GM19023 (cell line): Measurements from ENCODE around the gene NXNL1.
"Not testable (repeated sequence)": the region's sequence is repeated elsewhere in the genome, so short reads cannot be mapped to it uniquely, and the experiment has no call there.

Source experiments
- ATAC-seq: cut with Tn5 transposase; IDR thresholded peaks from one replicate; pipeline ENCODE4 v1.9.1; 2021; ENCODE audit warnings: mild to moderate bottlenecking, moderate library complexity; ENCODE audit not compliant: unreplicated experiment

The NXNL1 gene, protein sequence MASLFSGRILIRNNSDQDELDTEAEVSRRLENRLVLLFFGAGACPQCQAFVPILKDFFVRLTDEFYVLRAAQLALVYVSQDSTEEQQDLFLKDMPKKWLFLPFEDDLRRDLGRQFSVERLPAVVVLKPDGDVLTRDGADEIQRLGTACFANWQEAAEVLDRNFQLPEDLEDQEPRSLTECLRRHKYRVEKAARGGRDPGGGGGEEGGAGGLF

DNA sequence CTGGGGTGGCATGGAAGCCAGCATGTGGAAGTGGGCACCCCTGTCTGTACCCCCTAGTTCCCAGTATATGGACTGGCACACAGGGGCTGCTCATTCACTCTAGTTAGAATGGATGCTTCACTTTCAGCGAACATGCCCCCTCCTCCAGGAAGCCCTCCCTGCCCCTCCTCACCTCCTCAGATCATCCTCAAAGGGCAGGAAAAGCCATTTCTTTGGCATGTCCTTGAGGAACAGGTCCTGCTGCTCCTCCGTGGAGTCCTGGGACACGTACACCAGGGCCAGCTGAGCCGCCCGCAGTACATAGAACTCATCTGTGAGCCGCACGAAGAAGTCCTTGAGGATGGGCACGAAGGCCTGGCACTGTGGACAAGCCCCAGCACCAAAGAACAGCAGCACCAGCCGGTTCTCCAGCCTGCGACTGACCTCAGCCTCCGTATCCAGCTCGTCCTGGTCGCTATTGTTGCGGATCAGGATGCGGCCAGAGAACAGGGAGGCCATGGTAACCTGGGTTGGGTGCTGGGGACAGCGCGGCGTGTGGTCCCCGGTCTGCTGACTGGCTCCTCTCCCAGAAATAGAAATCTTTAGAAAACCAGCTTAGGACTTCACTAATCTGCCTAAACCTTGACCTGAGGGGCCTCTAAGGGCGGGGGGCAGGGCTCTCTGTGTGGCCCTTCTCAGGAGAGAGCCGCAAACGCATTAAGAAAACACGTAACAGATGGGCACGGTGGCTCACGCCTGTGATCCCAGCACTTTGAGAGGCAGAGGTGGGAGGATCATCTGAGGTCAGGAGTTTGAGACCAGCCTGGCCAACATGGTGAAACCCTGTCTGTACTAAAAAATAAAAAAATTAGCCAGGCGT, at the start of gene NXNL1:
NXNL1 (minus strand) TSS at position 555 of the 859 bp plus-strand sequence; CDS start at position 498, 57 bp downstream.
- no peak for ATAC-seq

DNA sequence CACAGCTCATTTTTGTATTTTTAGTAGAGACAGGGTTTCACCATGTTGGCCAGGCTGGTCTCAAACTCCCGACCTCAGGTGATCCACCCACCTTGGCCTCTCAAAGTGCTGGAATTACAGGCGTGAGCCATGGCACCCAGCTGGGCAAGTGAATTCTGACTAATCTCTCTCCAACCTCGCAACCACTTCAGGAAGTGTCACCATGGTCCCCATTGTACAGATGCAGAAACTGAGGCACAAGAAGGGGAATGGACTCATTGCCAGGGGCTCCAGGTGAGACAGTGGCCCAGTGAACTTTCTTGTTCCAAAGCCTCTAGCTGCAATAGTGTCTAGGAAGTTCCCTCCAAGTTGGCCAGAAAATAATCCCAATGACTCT, 47.8 kb upstream of the NXNL1 start:
- not testable (repeated sequence) for ATAC-seq

DNA sequence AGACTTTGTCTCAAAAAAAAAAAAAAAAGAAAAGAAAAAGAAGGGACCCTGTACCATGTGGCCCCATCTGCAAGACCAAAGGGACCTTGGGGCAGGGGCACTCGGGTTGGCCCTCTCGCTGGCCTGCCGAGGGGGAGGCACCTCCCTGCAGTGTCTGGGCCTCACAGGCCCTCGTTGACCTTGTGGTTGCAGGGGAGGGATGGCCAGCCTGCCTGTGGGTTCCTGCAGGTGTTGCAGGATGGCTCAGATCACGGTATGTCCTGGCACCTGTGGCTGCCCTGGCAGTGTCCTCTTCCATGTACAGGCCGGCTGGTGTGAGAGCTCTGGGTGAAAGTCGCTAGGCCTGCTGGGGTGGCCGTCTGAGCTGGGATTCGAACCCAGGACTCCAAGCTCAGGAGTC, 46.0 kb upstream of the NXNL1 start:
- no peak for ATAC-seq

DNA sequence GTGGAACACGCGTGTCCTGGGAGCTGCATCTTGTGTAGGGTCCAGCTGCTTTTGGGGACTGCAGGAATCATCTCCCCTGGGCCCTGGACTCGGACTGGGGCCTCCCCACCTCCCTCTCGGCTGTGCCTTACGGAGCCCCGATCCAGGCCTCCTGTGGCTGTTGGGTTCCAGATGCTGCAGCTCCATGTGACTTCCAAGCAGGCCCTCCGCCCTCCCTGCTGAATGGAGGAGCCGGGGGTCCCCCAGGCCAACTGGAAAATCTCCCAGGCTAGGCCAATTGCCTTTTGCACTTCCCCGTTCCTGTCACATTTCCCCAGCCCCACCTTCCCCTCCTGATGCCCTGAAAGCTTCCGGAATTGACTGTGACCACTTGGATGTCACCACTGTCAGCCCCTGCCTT, 44.5 kb upstream of the NXNL1 start:
- ATAC-seq = no peak

DNA sequence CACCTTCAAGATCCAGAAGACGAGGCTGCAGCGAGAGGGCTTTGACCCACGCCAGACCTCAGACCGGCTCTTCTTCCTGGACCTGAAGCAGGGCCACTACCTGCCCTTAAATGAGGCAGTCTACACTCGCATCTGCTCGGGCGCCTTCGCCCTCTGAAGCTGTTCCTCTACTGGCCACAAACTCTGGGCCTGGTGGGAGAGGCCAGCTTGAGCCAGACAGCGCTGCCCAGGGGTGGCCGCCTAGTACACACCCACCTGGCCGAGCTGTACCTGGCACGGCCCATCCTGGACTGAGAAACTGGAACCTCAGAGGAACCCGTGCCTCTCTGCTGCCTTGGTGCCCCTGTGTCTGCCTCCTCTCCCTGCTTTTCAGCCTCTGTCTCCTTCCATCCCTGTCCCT, 43.7 kb upstream of the NXNL1 start:
- no peak for ATAC-seq

DNA sequence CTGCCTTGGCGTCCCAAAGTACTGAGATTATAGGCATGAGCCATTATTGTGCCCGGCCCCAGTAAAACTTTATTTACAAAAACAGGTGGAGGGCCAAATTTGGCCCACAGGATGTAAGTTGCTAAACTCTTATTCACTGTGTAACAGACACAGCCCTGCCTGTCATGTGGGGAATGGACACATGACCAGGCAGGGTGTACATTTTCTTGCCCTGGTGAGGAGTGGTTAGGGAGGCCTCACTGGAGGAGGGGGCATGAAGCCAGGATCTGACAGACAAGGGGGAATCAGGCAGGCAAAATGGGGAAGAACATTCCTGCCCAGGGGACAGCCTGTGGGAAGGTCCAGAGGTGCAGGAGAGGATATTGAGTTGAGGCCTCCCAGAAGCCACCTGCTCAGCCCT, 43.3 kb upstream of the NXNL1 start:
- ATAC-seq = no peak

DNA sequence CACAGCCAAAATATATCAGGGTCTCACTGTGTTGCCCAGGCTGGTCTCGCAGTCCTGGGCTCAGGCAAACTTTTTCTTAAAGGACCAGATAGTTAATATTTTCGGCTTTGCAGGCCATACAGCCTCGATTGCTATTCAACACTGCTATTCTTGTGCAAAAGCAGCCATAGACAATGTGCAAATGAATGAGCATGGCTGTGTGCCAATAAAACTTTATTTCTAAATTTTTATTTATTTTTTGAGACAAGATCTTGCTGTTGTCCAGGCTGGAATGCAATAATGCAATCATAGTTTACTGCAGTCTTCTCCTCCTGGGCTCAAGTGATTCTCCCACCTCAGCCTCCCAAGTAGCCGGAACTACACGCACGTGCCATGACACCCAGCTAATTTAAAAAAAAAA, 42.5 kb upstream of the NXNL1 start:
- ATAC-seq = no peak

DNA sequence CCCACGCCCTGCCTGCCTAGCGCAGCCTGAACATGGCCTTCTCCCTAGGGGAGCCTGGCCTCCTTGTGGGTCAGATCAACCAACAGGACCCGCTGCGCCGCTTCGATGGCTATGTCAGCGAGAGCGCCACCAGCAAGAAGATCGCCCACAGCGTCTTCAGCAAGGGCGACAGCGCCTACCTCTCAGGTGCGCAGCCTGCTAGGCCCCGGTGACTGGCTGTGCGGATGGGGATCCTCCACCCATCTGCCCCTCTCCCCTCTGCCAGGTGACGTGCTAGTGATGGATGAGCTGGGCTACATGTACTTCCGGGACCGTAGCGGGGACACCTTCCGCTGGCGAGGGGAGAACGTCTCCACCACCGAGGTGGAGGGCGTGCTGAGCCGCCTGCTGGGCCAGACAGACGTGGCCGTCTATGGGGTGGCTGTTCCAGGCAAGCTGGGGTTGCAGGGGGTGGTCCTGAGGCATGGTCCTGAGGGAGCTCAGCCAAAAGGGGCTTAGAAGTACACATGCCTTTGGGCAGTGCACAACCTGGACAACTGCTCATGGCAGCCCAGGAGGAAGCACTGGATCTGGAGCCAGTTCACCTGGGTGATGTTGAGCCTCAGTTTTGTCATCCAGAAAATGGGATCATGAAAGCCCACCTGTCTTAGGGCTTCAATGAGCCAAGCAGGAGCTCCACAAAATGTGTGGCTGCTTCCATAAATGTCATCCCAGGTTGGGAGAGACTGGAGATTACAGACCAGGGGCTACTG, 39.9 kb upstream of the NXNL1 start:
- ATAC-seq = no peak

DNA sequence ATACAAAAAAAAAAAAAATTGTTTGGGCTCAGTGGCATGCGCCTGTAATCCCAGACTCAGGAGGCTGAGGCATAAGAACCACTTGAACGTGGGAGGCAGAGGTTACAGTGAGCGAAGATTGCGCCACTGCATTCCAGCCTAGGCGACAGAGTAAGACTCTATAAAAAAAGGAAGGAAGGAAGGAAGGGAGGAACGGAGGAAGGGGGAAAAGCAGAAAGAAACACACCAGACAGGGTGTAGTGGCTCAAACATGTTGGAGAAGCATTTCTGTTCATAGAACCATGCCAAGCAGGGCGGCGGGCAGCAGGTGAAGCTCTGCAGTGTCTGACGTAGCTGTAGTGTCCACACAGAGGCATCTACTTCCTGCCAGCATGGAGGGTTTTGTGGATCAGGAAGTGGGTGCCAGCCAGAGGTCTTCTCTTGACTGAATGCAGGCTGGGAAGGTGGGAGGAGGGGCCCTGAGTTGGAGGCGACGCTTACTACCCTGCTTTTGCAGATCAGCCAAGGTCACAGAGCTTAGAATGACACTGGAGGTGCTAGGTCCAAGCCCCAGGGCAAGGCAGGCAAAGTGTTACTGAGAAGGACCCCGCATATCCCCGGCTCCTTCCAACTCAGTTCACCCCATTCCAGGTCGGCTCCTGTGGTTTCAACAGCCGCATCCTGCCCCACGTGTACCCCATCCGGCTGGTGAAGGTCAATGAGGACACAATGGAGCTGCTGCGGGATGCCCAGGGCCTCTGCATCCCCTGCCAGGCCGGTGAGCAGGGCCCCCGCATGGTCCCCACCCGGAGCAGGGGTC, 39.1 kb upstream of the NXNL1 start:
- ATAC-seq = no peak

DNA sequence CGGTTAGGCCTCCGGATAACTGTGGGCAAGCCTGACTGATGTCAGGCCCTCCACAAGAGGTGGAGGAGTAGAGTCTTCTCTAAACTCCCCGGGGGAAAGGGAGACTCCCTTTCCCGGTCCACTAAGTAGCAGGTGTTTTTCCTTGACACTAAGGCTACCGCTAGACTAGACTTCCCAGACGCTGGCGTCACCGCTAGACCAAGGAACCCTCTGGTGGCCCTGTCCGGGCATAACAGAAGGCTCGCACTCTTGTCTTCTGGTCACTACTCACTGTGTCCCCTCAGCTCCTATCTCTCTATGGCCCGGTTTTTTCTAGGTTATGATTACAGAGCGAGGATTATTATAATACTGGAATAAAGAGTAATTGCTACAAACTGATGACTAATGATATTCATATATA, 38.3 kb upstream of the NXNL1 start:
- ATAC-seq = not testable (repeated sequence)

DNA sequence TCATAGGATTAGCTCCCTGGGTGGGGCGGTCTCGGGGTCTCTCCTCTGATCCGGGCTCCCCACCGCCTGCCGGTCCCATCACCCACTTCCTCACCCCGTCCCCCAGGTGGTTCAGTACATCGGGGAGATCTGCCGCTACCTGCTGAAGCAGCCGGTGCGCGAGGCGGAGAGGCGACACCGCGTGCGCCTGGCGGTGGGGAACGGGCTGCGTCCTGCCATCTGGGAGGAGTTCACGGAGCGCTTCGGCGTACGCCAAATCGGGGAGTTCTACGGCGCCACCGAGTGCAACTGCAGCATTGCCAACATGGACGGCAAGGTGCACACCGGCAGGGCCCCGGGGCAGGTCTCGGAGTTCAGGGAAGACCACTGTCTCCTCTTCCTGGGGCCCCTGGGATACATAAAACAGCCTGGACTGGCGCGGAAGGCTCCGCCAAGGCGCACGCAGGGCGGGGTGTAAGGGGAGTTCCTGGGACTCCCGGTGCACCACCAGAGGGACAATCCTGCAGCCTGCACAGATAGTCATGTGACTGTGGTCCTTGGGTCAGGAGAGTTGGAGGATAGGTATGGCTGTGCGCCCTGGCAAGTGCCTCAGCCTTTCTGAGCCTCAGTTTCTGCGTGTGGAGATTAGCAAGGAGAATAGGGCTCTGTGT, 36.5 kb upstream of the NXNL1 start:
- ATAC-seq = no peak

DNA sequence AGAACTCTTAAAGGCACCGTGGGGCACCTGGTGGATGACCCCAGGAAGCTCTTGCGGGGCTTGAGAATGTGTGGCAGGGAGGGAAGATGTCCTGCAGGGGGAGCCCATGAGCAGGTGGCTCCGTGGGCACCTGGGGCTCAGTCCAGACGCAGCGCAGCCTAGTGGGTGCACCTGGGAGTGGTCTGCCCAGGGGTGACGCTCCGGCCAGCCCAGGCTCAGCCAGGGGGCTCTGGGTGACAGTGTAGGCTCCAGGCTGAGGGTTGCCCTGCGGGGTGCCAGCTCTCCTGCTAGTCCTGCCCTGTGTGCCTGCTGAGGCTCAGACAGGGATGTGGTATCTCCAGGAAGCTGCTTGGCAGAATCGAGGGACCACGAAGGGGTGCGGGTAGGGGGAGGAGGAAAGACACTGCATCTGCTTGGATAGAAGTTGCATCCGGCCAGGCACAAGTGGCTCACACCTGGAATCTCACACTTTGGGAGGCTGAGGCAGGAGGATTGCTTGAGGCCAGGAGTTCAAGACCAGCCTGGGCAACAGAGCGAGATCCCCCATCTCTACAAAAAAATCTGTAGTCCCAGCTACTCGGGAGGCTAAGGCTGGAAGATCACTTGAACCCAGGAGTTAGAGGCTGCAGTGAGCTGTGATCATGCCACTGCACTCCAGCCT, 35.7 kb upstream of the NXNL1 start:
- ATAC-seq = peak; percentile 70

DNA sequence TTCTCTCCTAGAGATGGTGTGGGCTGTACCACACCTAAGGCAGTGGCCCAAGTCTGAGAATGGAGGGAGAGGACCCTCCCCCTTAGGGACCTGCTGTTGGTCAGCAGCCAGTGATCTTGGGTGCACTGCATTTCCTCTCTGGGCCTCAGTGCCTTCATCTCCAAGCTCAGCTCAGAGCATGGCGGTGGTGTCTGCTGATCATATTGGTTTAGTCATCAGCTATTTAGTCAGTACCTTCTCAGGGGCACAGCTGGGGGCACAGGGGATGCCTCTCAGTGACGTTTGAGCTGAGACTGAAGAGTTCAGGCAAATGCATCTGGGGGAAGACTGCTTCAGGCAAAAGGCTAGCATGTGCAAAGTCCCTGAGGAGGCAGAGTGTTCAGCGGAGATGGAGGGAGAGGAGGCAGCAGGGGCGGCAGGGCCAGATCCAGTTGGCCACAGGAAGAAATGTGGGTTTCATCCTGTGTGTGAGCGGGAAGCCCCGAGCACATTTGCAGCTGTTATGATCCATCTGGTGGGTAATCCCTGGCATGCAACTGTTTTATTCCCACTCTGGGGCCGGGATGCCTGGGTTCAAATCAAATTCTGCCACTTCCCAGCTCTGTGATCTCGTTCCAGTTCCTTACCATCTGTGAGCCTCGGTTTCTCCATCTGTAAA, 35.0 kb upstream of the NXNL1 start:
- ATAC-seq = no peak

DNA sequence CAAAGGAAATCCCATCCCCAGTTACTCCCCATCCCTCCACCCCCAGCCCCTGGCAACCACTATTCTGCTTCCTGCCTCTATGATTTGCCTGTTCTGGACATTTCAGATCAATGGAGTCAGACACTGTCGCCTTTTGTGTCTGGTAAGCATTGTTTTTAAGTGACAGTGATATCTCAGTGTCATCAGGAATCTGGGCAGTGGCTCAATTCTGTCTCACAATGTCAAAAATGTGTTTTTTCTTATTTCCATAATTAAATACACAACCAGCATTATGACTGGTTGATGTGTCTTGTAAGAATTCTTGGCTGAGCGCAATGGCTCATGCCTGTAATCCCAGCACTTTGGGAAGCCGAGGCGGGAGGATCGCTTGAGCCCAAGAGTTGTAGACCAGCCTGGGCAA, 30.6 kb upstream of the NXNL1 start:
- no peak for ATAC-seq

DNA sequence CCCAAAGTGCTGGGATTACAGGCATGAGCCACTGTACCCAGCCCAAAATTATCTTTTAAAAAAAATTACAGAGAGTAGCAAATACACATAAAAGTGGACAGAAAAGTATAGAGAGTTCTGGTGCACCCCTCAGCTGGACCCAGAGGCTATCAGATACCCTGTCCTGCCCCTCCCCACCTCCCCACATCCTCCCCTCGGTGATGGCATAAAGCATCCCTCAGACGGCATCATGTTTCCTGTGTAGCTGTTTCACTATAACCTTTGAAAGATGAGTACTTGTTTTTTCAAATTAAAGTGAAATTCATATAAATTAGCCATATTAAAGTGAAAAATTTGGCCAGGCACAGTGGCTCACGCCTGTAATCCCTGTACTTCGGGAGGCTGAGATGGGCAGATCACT, 29.7 kb upstream of the NXNL1 start:
- no peak for ATAC-seq

DNA sequence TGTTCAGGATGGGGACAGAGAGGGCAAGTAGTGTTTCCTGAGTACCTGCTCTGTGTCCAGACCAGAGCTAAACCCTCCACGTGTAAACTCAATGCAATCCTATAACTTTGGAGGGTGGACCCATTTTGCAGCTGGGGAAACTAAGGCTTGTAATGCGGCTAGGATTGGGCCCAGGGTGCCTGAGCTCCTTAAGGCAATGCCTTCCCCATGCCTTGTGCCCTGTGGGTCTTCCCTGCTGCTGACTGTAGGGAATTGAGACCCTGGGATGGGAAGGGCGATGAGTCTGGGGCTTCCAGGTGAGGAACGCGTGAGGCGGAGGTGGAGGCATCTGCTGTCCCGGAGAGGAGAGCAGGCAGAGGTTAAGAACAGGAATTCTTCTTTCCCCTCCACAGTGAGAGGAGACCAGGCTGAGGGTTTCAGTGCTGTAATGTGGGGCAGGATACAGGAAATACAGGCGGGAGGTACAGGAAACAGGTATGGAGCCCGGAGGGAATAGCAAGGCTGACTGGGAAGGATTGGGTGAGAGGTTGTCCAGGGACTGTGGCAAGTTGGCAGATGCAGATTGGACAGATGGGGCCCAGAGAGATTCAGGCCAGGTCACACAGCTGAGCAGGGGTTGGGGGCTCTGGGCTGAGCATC, 28.8 kb upstream of the NXNL1 start:
- ATAC-seq = no peak

DNA sequence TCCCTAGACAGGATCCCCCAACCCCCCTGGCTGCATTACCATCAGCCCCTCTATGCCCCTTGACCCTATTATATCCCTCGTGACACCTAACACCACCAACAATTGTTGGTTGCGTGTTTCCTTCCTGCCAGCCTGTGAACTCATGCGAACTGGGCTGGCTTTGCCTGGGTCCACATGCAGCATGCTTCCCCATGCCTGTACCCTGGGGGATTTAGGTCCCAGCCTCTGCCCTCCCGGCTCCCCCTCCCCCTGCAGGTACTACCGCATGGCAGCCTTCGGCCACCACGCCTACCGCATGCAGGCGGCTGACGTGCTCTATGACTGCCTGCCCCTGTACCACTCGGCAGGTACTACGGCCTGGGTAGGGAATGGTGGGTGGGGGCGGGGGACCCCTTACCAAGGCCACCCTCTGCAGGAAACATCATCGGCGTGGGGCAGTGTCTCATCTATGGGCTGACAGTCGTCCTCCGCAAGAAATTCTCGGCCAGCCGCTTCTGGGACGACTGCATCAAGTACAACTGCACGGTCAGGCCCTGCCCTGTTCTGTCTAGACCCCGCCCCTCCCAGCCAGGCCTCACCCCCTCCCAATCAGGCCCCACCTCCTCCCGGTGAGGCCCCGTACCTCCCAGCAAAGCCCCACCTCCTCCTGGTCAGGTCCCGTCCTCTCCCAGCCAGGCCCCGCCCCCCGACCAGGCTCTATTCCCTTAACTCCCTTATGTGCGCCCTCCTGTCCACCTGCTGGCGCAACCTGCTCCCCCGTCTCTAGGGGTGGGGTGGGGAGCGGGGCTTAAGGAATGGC, 28.1 kb upstream of the NXNL1 start:
- peak; percentile 54 for ATAC-seq
